Loucy (cell line): ENCODE results near the gene C1QTNF3.

Experiments used
- H2AFZ ChIP-seq: fragments of 200-600 bp; sonication (generic); 2 replicates; pipeline ENCODE4 v1.6.0; 2016; ENCODE audit warnings: antibody characterized with exemption, mild to moderate bottlenecking, low read length, moderate library complexity
- H3F3A ChIP-seq: fragments of 200-600 bp; 2 replicates; pipeline ENCODE4 v1.6.0; 2016; ENCODE audit warnings: antibody characterized with exemption, low read depth, mild to moderate bottlenecking
- H3K27me3 ChIP-seq: fragments of 200-600 bp; sonication (generic); 2 replicates; pipeline ENCODE4 v1.6.1; 2014; ENCODE audit warnings: low read length, mild to moderate bottlenecking; ENCODE audit not compliant: insufficient read depth, poor library complexity, severe bottlenecking
- H3K36me3 ChIP-seq: fragments of 200-600 bp; sonication (generic); 2 replicates; pipeline ENCODE4 v1.6.1; 2016; ENCODE audit warnings: low read length; ENCODE audit not compliant: insufficient read depth
- H3K4me1 ChIP-seq: fragments of 200-600 bp; sonication (generic); 2 replicates; pipeline ENCODE4 v1.5.1; 2014; ENCODE audit warnings: low read length, mild to moderate bottlenecking; ENCODE audit not compliant: insufficient read depth, poor library complexity, severe bottlenecking
- H3K4me2 ChIP-seq: fragments of 200-600 bp; sonication (generic); 2 replicates; pipeline ENCODE4 v1.6.0; 2014; ENCODE audit warnings: antibody characterized with exemption, low read length, low read depth, mild to moderate bottlenecking; ENCODE audit not compliant: poor library complexity, severe bottlenecking
- H3K4me3 ChIP-seq: fragments of 200-600 bp; sonication (generic); 2 replicates; pipeline ENCODE4 v1.5.1; 2014; ENCODE audit warnings: low read length, mild to moderate bottlenecking, mixed read lengths; ENCODE audit not compliant: poor library complexity, severe bottlenecking
- H3K79me2 ChIP-seq: fragments of 200-600 bp; sonication (generic); 2 replicates; pipeline ENCODE4 v1.6.1; 2014; ENCODE audit warnings: low read length; ENCODE audit not compliant: insufficient read depth
- H3K9ac ChIP-seq: fragments of 200-600 bp; sonication (generic); 2 replicates; pipeline ENCODE4 v1.6.0; 2014; ENCODE audit warnings: mild to moderate bottlenecking, low read depth, low read length, moderate library complexity; ENCODE audit not compliant: poor library complexity, severe bottlenecking
- H3K9me2 ChIP-seq: fragments of 200-600 bp; sonication (generic); replicated peaks from 2 replicates; pipeline ENCODE4 v1.6.1; 2016; ENCODE audit warnings: low read depth, low read length, mixed read lengths
- H3K9me3 ChIP-seq: fragments of 200-600 bp; sonication (generic); 2 replicates; pipeline ENCODE4 v1.6.1; 2014; ENCODE audit warnings: mild to moderate bottlenecking, antibody characterized with exemption, low read length, low read depth; ENCODE audit not compliant: insufficient read depth
- H4K20me1 ChIP-seq: fragments of 200-600 bp; sonication (generic); 2 replicates; pipeline ENCODE4 v1.6.0; 2014; ENCODE audit warnings: antibody characterized with exemption, low read length, mild to moderate bottlenecking; ENCODE audit not compliant: insufficient read depth, poor library complexity, severe bottlenecking
- CTCF ChIP-seq: fragments of 200-600 bp; sonication (generic); conservative IDR thresholded peaks from 2 replicates; pipeline ENCODE4 v1.5.1; 2014; ENCODE audit warnings: mild to moderate bottlenecking, antibody characterized with exemption, low read length
- EZH2phosphoT487 ChIP-seq: fragments of 200-600 bp; IDR thresholded peaks from 2 replicates; pipeline ENCODE4 v1.6.1; 2018; ENCODE audit warnings: antibody characterized with exemption, mild to moderate bottlenecking, moderate library complexity, borderline replicate concordance

Gene C1QTNF3

DNA sequence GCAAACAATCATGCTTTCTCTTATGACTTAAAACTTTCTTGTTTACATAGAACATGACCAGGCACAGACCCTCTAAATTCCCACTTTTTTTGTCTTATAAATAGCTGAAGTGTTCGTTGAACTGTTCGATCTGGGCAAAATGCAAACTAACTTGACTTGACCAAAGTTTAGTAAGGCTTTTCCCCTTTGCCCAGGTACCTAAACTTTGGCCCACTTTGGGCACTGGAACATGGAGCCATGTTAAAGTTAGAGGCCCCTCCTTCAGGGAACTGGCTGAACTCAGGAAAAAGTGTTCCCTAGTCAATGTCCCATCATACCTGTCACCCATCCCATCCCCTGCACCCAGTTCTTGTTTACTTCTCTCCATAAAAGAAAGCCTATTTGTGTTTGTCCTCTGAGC, 25.8 kb downstream of the C1QTNF3 start:
- Histone ChIP-seq H3K27me3 (no peaks in the 10 kb centered on the region), H4K20me1 (no peaks in the 10 kb centered on the region), H3K4me3 (no peak overlapping the region), H3K9ac (no peak overlapping the region), H3K4me2 (no peak overlapping the region), H2AFZ (no peak overlapping the region), H3K9me3 (no peaks in the 10 kb centered on the region), H3K4me1 (peaks cover 10% of the 10 kb centered on the region), H3K36me3 (peaks cover 20% of the 10 kb centered on the region; the same call in 1 of the 2 replicates), H3K9me2 (no peaks in the 10 kb centered on the region), H3F3A (no peaks in the 10 kb centered on the region), H3K79me2 (no peaks in the 10 kb centered on the region)
- TF ChIP-seq CTCF (no peak), EZH2phosphoT487 (no peak)

DNA sequence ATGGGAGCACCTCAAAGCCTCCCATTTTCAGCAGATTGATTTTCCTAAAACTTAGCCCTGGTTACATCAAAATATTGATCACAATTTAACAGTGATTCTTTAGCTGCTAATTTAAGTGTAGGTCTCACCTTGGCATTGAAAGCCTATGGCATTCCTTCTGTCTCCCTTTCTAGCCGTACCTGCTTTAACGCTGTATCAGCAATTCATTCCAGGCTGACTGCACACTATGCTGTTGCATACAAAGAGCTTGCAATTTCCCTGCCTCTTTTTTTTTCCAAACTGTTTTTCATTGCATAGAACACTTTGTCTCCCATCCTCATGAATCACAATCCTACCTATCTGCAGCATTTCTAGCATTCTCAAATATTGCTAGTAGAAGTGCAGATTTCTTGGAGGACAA, 26.3 kb downstream of the C1QTNF3 start:
- Histone ChIP-seq H3K9ac (no peak overlapping the region), H2AFZ (no peak overlapping the region), H3K9me3 (no peaks in the 10 kb centered on the region)

GRCh38 chr5:34016222-34016621, 26.8 kb downstream of the C1QTNF3 start:
- peaks cover 20% of the 10 kb centered on the region; the same call in 1 of the 2 replicates for H3K36me3 ChIP-seq
- H3K4me1 ChIP-seq = peaks cover under 1% of the 10 kb centered on the region
- H3K79me2 ChIP-seq = no peaks in the 10 kb centered on the region
- H3K4me2 ChIP-seq = no peak overlapping the region
- H3K4me3 ChIP-seq = no peak overlapping the region
- H2AFZ ChIP-seq = no peak overlapping the region
- H4K20me1 ChIP-seq = no peaks in the 10 kb centered on the region
- TF ChIP-seq CTCF (no peak), EZH2phosphoT487 (no peak)
- no peaks in the 10 kb centered on the region for H3F3A ChIP-seq
- H3K9me3 ChIP-seq = no peaks in the 10 kb centered on the region
- H3K9ac ChIP-seq = no peak overlapping the region
- H3K27me3 ChIP-seq = no peaks in the 10 kb centered on the region
- H3K9me2 ChIP-seq = no peaks in the 10 kb centered on the region

More for the DNA sequence above, 26.3 kb downstream of the C1QTNF3 start:
- Histone ChIP-seq H3K79me2 (no peaks in the 10 kb centered on the region), H4K20me1 (no peaks in the 10 kb centered on the region), H3K9me2 (no peaks in the 10 kb centered on the region), H3F3A (no peaks in the 10 kb centered on the region), H3K27me3 (no peaks in the 10 kb centered on the region), H3K4me1 (peaks cover 5% of the 10 kb centered on the region), H3K36me3 (peaks cover 20% of the 10 kb centered on the region; the same call in 1 of the 2 replicates), H3K4me2 (no peak overlapping the region), H3K4me3 (no peak overlapping the region)
- no peak for TF ChIP-seq CTCF
- no peak for TF ChIP-seq EZH2phosphoT487
